H1 (cell line): Measurements from ENCODE around the gene TMEM51. TPM values are rescaled to one million over a fixed set of nuclear protein-coding genes. Genes with fewer than 3 reads are reported as not detected.

Experiments used
- SAP30 ChIP-seq: fragments of 300-600 bp; sonication (generic); IDR thresholded peaks from 2 replicates; pipeline ENCODE4 v1.7.1; 2012; ENCODE audit warnings: low read length, moderate library complexity, mild to moderate bottlenecking, inconsistent platforms; ENCODE audit not compliant: insufficient read depth, insufficient replicate concordance
- polyA plus RNA-seq, 7 experiments: library from polyadenylated mRNA; depleted of rRNA in 3 of 7; stranded (reverse) in 5 of 7; unstranded in 2 of 7; fragments of >200 nt in 5 of 7; fragments of 200-250 nt in 2 of 7; gene quantifications; 1 replicate in 5 of 7; 2 replicates in 1 of 7; 4 replicates in 1 of 7; pipeline versions ENCODE4 v1.2.1 to v1.2.3, GENCODE V29; 2011 to 2013; ENCODE audit warnings: missing spikeins in 2 of 7, mixed read lengths in 2 of 7
- total RNA-seq: library from RNA; stranded (reverse); fragmentation: NEBNext Ultra II Directional; extraction: Animal tissue kit (Norgen Biotek cat#: 25700); gene quantifications from 2 replicates; pipeline ENCODE4 v1.2.1, GENCODE V29; 2021
- TF ChIP-seq, protein P1 (sequence below): fragments of 300-600 bp; sonication (generic); IDR thresholded peaks from 2 replicates; pipeline ENCODE4 v1.7.1; 2012; ENCODE audit warnings: low read length, moderate library complexity, mild to moderate bottlenecking, inconsistent platforms; ENCODE audit not compliant: insufficient replicate concordance

The TMEM51 gene
- total and polyA plus RNA-seq, 2 of the 8 experiments (the other 6 are each of a cell fraction or from before 2014, with no cell fraction given), result 9.9 to 10.7 TPM

DNA sequence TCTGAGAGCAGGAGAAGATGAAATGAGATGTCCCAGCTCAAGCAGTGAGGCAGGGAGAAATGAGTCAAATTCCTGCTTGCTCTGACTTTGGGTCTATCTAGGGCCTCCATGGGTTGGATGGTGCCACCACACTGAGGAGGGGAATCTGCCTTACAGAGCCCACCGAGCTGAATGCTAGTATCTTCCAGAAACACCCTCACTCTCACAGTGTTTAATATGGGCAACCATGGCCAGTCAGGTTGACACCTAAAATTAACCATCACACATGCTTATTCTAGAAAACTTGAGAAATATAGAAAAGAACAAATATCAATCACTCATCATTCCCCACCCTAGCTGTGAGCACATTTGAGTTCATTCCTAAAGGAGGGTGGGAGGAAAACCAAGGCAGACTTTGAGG is 64.1 kb downstream of the TMEM51 start (continued):
- TF ChIP-seq, protein P1, sequence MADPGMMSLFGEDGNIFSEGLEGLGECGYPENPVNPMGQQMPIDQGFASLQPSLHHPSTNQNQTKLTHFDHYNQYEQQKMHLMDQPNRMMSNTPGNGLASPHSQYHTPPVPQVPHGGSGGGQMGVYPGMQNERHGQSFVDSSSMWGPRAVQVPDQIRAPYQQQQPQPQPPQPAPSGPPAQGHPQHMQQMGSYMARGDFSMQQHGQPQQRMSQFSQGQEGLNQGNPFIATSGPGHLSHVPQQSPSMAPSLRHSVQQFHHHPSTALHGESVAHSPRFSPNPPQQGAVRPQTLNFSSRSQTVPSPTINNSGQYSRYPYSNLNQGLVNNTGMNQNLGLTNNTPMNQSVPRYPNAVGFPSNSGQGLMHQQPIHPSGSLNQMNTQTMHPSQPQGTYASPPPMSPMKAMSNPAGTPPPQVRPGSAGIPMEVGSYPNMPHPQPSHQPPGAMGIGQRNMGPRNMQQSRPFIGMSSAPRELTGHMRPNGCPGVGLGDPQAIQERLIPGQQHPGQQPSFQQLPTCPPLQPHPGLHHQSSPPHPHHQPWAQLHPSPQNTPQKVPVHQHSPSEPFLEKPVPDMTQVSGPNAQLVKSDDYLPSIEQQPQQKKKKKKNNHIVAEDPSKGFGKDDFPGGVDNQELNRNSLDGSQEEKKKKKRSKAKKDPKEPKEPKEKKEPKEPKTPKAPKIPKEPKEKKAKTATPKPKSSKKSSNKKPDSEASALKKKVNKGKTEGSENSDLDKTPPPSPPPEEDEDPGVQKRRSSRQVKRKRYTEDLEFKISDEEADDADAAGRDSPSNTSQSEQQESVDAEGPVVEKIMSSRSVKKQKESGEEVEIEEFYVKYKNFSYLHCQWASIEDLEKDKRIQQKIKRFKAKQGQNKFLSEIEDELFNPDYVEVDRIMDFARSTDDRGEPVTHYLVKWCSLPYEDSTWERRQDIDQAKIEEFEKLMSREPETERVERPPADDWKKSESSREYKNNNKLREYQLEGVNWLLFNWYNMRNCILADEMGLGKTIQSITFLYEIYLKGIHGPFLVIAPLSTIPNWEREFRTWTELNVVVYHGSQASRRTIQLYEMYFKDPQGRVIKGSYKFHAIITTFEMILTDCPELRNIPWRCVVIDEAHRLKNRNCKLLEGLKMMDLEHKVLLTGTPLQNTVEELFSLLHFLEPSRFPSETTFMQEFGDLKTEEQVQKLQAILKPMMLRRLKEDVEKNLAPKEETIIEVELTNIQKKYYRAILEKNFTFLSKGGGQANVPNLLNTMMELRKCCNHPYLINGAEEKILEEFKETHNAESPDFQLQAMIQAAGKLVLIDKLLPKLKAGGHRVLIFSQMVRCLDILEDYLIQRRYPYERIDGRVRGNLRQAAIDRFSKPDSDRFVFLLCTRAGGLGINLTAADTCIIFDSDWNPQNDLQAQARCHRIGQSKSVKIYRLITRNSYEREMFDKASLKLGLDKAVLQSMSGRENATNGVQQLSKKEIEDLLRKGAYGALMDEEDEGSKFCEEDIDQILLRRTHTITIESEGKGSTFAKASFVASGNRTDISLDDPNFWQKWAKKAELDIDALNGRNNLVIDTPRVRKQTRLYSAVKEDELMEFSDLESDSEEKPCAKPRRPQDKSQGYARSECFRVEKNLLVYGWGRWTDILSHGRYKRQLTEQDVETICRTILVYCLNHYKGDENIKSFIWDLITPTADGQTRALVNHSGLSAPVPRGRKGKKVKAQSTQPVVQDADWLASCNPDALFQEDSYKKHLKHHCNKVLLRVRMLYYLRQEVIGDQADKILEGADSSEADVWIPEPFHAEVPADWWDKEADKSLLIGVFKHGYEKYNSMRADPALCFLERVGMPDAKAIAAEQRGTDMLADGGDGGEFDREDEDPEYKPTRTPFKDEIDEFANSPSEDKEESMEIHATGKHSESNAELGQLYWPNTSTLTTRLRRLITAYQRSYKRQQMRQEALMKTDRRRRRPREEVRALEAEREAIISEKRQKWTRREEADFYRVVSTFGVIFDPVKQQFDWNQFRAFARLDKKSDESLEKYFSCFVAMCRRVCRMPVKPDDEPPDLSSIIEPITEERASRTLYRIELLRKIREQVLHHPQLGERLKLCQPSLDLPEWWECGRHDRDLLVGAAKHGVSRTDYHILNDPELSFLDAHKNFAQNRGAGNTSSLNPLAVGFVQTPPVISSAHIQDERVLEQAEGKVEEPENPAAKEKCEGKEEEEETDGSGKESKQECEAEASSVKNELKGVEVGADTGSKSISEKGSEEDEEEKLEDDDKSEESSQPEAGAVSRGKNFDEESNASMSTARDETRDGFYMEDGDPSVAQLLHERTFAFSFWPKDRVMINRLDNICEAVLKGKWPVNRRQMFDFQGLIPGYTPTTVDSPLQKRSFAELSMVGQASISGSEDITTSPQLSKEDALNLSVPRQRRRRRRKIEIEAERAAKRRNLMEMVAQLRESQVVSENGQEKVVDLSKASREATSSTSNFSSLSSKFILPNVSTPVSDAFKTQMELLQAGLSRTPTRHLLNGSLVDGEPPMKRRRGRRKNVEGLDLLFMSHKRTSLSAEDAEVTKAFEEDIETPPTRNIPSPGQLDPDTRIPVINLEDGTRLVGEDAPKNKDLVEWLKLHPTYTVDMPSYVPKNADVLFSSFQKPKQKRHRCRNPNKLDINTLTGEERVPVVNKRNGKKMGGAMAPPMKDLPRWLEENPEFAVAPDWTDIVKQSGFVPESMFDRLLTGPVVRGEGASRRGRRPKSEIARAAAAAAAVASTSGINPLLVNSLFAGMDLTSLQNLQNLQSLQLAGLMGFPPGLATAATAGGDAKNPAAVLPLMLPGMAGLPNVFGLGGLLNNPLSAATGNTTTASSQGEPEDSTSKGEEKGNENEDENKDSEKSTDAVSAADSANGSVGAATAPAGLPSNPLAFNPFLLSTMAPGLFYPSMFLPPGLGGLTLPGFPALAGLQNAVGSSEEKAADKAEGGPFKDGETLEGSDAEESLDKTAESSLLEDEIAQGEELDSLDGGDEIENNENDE, result no peak
- TF ChIP-seq SAP30, result no peak
